Urinary bladder (tissue), 4 donors: ENCODE measurements around the gene SLFN12L. TPM values are rescaled to one million over a fixed set of nuclear protein-coding genes. Genes with fewer than 3 reads are reported as not detected.

Experiments used
- DNase-seq: peaks from one replicate; pipeline ENCODE4 v3.0.0-alpha.2; 2015; ENCODE audit errors: extremely low spot score
- H3K27ac ChIP-seq: one replicate; pipeline ENCODE4 v1.5.1; 2013; ENCODE audit warnings: low read depth, mild to moderate bottlenecking, moderate library complexity
- H3K36me3 ChIP-seq: one replicate; pipeline ENCODE4 v1.6.1; 2013; ENCODE audit warnings: mild to moderate bottlenecking, moderate library complexity; ENCODE audit not compliant: insufficient read depth
- H3K4me1 ChIP-seq: one replicate; pipeline ENCODE4 v1.6.1; 2013; ENCODE audit warnings: mild to moderate bottlenecking, moderate library complexity; ENCODE audit not compliant: insufficient read depth
- H3K4me3 ChIP-seq: one replicate; pipeline ENCODE4 v1.5.1; 2013; ENCODE audit warnings: low read depth, low read length
- WGBS: extraction: QIAGEN DNeasy Blood & Tissue Kit; methylation state at CpG from one replicate; pipeline ENCODE4 v1.1.7; 2013; 5-methylcytosine and 5-hydroxymethylcytosine counted together
- polyA plus RNA-seq: library from polyadenylated mRNA; stranded (reverse); fragments of 200-250 nt; gene quantifications from one replicate; pipeline ENCODE4 v1.2.3, GENCODE V29; 2013
- total RNA-seq: library from RNA; depleted of rRNA; stranded (reverse); fragments of >200 nt; gene quantifications from one replicate; pipeline ENCODE4 v1.2.3, GENCODE V29; 2014
- donor health status: healthy with polysubstance abuse.
- donor health status: healthy.

The SLFN12L gene
- total and polyA plus RNA-seq, 2 donors = 0.30 to 3.6 TPM

- 78% methylated on average over 3 of the region's 3 CpGs for WGBS
- no peak for DNase-seq
Measured at GRCh38 chr17:35557353-35557752, 19.9 kb upstream of the SLFN12L start.

GRCh38 chr17:35555691-35556090, 18.2 kb upstream of the SLFN12L start:
- no peak for DNase-seq
- Histone ChIP-seq H3K4me1 (no peaks in the 10 kb centered on the region), H3K4me3 (no peak overlapping the region), H3K27ac (no peak overlapping the region), H3K36me3 (no peaks in the 10 kb centered on the region)
- 87% methylated on average over 5 of the region's 5 CpGs for WGBS

More at GRCh38 chr17:35557353-35557752, 19.9 kb upstream of the SLFN12L start:
- H3K4me1 ChIP-seq = no peaks in the 10 kb centered on the region
- no peak overlapping the region for H3K4me3 ChIP-seq
- H3K27ac ChIP-seq = no peak overlapping the region
- H3K36me3 ChIP-seq = no peaks in the 10 kb centered on the region

- no peaks in the 10 kb centered on the region for H3K36me3 ChIP-seq
- H3K27ac ChIP-seq = no peak overlapping the region
- no peak overlapping the region for H3K4me3 ChIP-seq
- no peaks in the 10 kb centered on the region for H3K4me1 ChIP-seq
- 64% methylated on average over 5 of the region's 5 CpGs for WGBS
- DNase-seq = no peak
Measured at GRCh38 chr17:35554668-35555067, 17.2 kb upstream of the SLFN12L start.

GRCh38 chr17:35553310-35553709, 15.8 kb upstream of the SLFN12L start:
- Histone ChIP-seq H3K27ac (no peak overlapping the region), H3K4me1 (no peaks in the 10 kb centered on the region), H3K4me3 (no peak overlapping the region), H3K36me3 (no peaks in the 10 kb centered on the region)
- DNase-seq = no peak
- 79% methylated on average over 4 of the region's 4 CpGs for WGBS

- H3K4me1 ChIP-seq = no peaks in the 10 kb centered on the region
- no peaks in the 10 kb centered on the region for H3K36me3 ChIP-seq
- H3K4me3 ChIP-seq = no peak overlapping the region
- H3K27ac ChIP-seq = no peak overlapping the region
- 42% methylated on average over 1 of the region's 1 CpG for WGBS
- no peak for DNase-seq
Measured at GRCh38 chr17:35548978-35549377, 11.5 kb upstream of the SLFN12L start.

GRCh38 chr17:35548208-35548810, 10.8 kb upstream of the SLFN12L start:
- Histone ChIP-seq H3K4me3 (no peak overlapping the region), H3K36me3 (no peaks in the 10 kb centered on the region), H3K27ac (no peak overlapping the region), H3K4me1 (no peaks in the 10 kb centered on the region)
- WGBS = 62% methylated on average over 8 of the region's 8 CpGs
- DNase-seq = no peak

- Histone ChIP-seq H3K27ac (no peak overlapping the region), H3K4me1 (no peaks in the 10 kb centered on the region), H3K36me3 (no peaks in the 10 kb centered on the region), H3K4me3 (no peak overlapping the region)
- 65% methylated on average over 1 of the region's 1 CpG for WGBS
- DNase-seq = no peak
Measured at GRCh38 chr17:35546487-35546886, 9.0 kb upstream of the SLFN12L start.

GRCh38 chr17:35545150-35545549, 7.7 kb upstream of the SLFN12L start:
- Histone ChIP-seq H3K4me3 (no peak overlapping the region), H3K36me3 (no peaks in the 10 kb centered on the region), H3K27ac (no peak overlapping the region), H3K4me1 (no peaks in the 10 kb centered on the region)
- no peak for DNase-seq
- WGBS = 81% methylated on average over 1 of the region's 1 CpG

GRCh38 chr17:35543856-35544255, 6.4 kb upstream of the SLFN12L start:
- WGBS = 31% methylated on average over 1 of the region's 1 CpG
- H3K36me3 ChIP-seq = no peaks in the 10 kb centered on the region
- H3K4me1 ChIP-seq = no peaks in the 10 kb centered on the region
- no peak for DNase-seq
- no peak overlapping the region for H3K4me3 ChIP-seq
- H3K27ac ChIP-seq = no peak overlapping the region

GRCh38 chr17:35542990-35543389, 5.5 kb upstream of the SLFN12L start:
- Histone ChIP-seq H3K4me3 (no peak overlapping the region), H3K27ac (no peak overlapping the region), H3K4me1 (no peaks in the 10 kb centered on the region), H3K36me3 (no peaks in the 10 kb centered on the region)
- DNase-seq = no peak

- WGBS = 60% methylated on average over 1 of the region's 1 CpG
- no peak overlapping the region for H3K4me3 ChIP-seq
- H3K4me1 ChIP-seq = no peaks in the 10 kb centered on the region
- no peak for DNase-seq
- no peaks in the 10 kb centered on the region for H3K36me3 ChIP-seq
- no peak overlapping the region for H3K27ac ChIP-seq
Measured at GRCh38 chr17:35541434-35541833, 4.0 kb upstream of the SLFN12L start.

- no peaks in the 10 kb centered on the region for H3K4me1 ChIP-seq
- DNase-seq = no peak
- peak overlapping the region; percentile 49 for H3K4me3 ChIP-seq
- H3K27ac ChIP-seq = no peak overlapping the region
- 38% methylated on average over 8 of the region's 8 CpGs for WGBS
- H3K36me3 ChIP-seq = no peaks in the 10 kb centered on the region
Measured at GRCh38 chr17:35540589-35541404, 3.3 kb upstream of the SLFN12L start.

- no peak for DNase-seq
- H3K27ac ChIP-seq = peak overlapping the region; percentile 45
- WGBS = 44% methylated on average over 5 of the region's 5 CpGs
- H3K36me3 ChIP-seq = no peaks in the 10 kb centered on the region
- no peak overlapping the region for H3K4me3 ChIP-seq
- no peaks in the 10 kb centered on the region for H3K4me1 ChIP-seq
Measured at GRCh38 chr17:35539659-35540026, 2.2 kb upstream of the SLFN12L start.

- H3K4me3 ChIP-seq = no peak overlapping the region
- H3K27ac ChIP-seq = no peak overlapping the region
- WGBS = 72% methylated on average over 13 of the region's 13 CpGs
- H3K4me1 ChIP-seq = no peaks in the 10 kb centered on the region
- H3K36me3 ChIP-seq = no peaks in the 10 kb centered on the region
- no peak for DNase-seq
Measured at GRCh38 chr17:35536664-35537171, 760 bp downstream of the SLFN12L start.
